Measurements from ENCODE around the gene COMT. TPM values are rescaled to one million over a fixed set of nuclear protein-coding genes. Genes with fewer than 3 reads are reported as not detected.

The COMT gene
- total RNA-seq, 1 donor from 2014 or later: 34.8 TPM

DNA sequence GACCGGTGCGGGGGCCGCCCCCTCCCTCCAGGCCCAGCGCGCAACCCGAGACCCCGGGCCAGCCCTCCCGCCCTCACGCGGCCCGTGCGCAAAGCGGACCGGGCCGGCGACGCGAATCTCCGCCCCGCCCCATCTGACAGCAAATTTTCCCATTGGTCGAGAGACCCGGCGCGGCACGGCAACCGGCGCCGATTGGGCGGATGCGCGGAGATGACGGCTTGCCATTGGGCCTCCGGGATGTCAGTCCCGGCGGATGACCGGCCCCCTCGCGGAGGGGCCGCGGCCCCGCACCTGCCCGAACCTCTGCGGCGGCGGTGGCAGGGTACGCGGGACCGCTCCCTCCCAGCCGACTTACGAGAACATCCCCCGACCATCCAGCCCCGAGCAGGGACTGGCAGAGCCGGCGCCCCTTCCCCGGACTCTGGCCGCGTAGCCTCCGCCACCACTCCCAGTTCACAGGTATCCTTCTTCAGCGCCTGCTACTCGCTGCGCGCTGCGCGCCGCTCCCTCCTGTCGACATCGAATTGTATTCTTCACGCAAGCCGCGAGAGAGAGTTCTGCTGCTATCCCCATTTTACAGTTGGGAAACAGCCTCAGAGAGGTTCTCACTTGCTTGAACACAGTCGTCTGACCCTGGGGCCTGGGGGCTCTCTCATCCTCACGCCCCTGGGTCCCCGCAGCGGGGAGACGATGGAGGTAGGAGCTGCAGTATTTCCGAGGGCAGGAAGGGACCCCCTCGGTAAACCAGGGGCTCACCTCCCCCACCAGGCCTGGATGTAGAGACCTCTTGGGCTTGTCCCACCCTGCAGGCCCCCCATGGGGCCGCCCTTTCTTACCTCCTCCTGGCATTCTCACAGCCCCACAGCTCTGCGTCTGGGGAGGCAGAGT lies 75.4 kb downstream of the COMT start, which contains the start of gene ARVCF:
ARVCF (minus strand) TSS at position 90 of the 888 bp plus-strand sequence. CDS start 26,029 bp downstream, outside the sequence.
- H3K27ac Mint-ChIP-seq (ENCODE audit: unreplicated experiment): peak within 1 kb of the TSS; percentile 18
- H3K27me3 Mint-ChIP-seq (ENCODE audit: unreplicated experiment): peaks cover 12% of the 10 kb centered on the region
- peak; percentile 94 for DNase-seq
- TF ChIP-seq, protein P1, sequence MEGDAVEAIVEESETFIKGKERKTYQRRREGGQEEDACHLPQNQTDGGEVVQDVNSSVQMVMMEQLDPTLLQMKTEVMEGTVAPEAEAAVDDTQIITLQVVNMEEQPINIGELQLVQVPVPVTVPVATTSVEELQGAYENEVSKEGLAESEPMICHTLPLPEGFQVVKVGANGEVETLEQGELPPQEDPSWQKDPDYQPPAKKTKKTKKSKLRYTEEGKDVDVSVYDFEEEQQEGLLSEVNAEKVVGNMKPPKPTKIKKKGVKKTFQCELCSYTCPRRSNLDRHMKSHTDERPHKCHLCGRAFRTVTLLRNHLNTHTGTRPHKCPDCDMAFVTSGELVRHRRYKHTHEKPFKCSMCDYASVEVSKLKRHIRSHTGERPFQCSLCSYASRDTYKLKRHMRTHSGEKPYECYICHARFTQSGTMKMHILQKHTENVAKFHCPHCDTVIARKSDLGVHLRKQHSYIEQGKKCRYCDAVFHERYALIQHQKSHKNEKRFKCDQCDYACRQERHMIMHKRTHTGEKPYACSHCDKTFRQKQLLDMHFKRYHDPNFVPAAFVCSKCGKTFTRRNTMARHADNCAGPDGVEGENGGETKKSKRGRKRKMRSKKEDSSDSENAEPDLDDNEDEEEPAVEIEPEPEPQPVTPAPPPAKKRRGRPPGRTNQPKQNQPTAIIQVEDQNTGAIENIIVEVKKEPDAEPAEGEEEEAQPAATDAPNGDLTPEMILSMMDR (IDR thresholded peaks at IDR 0.05; ENCODE audit: partially characterized antibody, unreplicated experiment): peak; percentile 49
- H3K9me3 Mint-ChIP-seq (ENCODE audit: unreplicated experiment): peaks cover 13% of the 10 kb centered on the region
- H3K4me1 Mint-ChIP-seq (ENCODE audit: low read depth, unreplicated experiment): peaks cover 16% of the 10 kb centered on the region
- peak within 1 kb of the TSS; percentile 90 for H3K4me3 Mint-ChIP-seq (ENCODE audit: unreplicated experiment)
- no peaks in the 10 kb centered on the region for H3K36me3 Mint-ChIP-seq (ENCODE audit: unreplicated experiment)

- peaks cover 12% of the 10 kb centered on the region for H3K27me3 Mint-ChIP-seq (ENCODE audit: unreplicated experiment)
Observed at GRCh38 chr22:20017622-20017958, 76.0 kb downstream of the COMT start.

DNA sequence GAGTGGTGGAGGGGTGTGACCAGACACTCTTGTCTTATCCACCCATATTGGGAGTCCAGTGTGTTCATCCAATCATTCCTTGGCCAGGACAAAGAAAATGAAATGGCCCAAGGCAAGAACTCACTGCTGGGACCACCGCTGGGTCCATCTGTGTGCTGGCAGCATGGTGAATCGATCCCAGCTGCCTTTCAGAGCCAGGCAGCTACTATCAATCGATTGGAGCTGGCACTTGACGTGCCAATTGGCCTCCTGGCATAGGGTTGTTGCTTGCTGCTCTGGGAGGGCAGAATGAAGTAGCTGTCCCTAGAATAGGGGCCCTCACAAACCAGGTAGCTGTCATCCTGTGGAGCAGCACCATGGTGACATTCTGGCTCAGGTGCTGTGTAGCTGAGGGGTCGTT lies 76.4 kb downstream of the COMT start:
- peak overlapping the region; percentile 90 for H3K4me3 Mint-ChIP-seq (ENCODE audit: unreplicated experiment)
- peaks cover 12% of the 10 kb centered on the region for H3K27me3 Mint-ChIP-seq (ENCODE audit: unreplicated experiment)
- no peak for DNase-seq
- TF ChIP-seq, protein P1 (IDR thresholded peaks at IDR 0.05; ENCODE audit: partially characterized antibody, unreplicated experiment): no peak
- no peak overlapping the region for H3K27ac Mint-ChIP-seq (ENCODE audit: unreplicated experiment)
- H3K36me3 Mint-ChIP-seq (ENCODE audit: unreplicated experiment): no peaks in the 10 kb centered on the region
- H3K9me3 Mint-ChIP-seq (ENCODE audit: unreplicated experiment): peaks cover 16% of the 10 kb centered on the region
- H3K4me1 Mint-ChIP-seq (ENCODE audit: low read depth, unreplicated experiment): peaks cover 19% of the 10 kb centered on the region

More at GRCh38 chr22:20017622-20017958, 76.0 kb downstream of the COMT start:
- Mint-ChIP-seq H3K9me3 (ENCODE audit: unreplicated experiment) (peaks cover 15% of the 10 kb centered on the region), H3K36me3 (ENCODE audit: unreplicated experiment) (no peaks in the 10 kb centered on the region), H3K4me3 (ENCODE audit: unreplicated experiment) (peak overlapping the region; percentile 90), H3K4me1 (ENCODE audit: low read depth, unreplicated experiment) (peaks cover 18% of the 10 kb centered on the region), H3K27ac (ENCODE audit: unreplicated experiment) (no peak overlapping the region)
- TF ChIP-seq, protein P1 (IDR thresholded peaks at IDR 0.05; ENCODE audit: partially characterized antibody, unreplicated experiment): no peak
- DNase-seq: no peak

Small RNAs within 50 kb of the gene (microRNA-seq; reads per million reads assigned to microRNA genes)
- not detected for gene MIR4761 (ENCODE audit: unreplicated experiment)

Other genes with a start within 250 kb of the COMT start
- 96.0 TPM for gene SEPTIN5, start 227.3 kb upstream of the COMT start, total RNA-seq (ENCODE audit: unreplicated experiment)
- 8.3 TPM for gene GP1BB, start 218.2 kb upstream of the COMT start, total RNA-seq (ENCODE audit: unreplicated experiment)
- 2.4 TPM for gene TBX1, start 181.0 kb upstream of the COMT start, total RNA-seq (ENCODE audit: unreplicated experiment)
- 5.0 TPM for gene GNB1L, start 86.9 kb upstream of the COMT start, total RNA-seq (ENCODE audit: unreplicated experiment)
- gene RTL10, start 86.9 kb upstream of the COMT start, total RNA-seq (ENCODE audit: unreplicated experiment): 12.1 TPM
- gene TXNRD2, start within 50 bp of the COMT start, total RNA-seq (ENCODE audit: unreplicated experiment): 6.4 TPM
- 119 TPM for gene ARVCF, start 75.1 kb downstream of the COMT start, total RNA-seq (ENCODE audit: unreplicated experiment)
- gene TANGO2, start 79.3 kb downstream of the COMT start, total RNA-seq (ENCODE audit: unreplicated experiment): 31.8 TPM
- 93.1 TPM for gene DGCR8, start 138.5 kb downstream of the COMT start, total RNA-seq (ENCODE audit: unreplicated experiment)
- gene RANBP1, start 174.3 kb downstream of the COMT start, total RNA-seq (ENCODE audit: unreplicated experiment): 144 TPM
- gene TRMT2A, start 175.5 kb downstream of the COMT start, total RNA-seq (ENCODE audit: unreplicated experiment): 62.1 TPM
- gene ZDHHC8, start 190.0 kb downstream of the COMT start, total RNA-seq (ENCODE audit: unreplicated experiment): 119 TPM
- 0.54 TPM for gene CCDC188, start 209.3 kb downstream of the COMT start, total RNA-seq (ENCODE audit: unreplicated experiment)

Data from glutamatergic neuron (in vitro differentiated cells).